HG03439 (cell line): ENCODE results near the gene FCGR3A.
A peak's percentile ranks its signal among the peaks of the same experiment; 100 is the strongest.
"Not testable (repeated sequence)": the region's sequence is repeated elsewhere in the genome, so short reads cannot be mapped to it uniquely, and the experiment has no call there.

Experiments
- ATAC-seq: cut with Tn5 transposase; IDR thresholded peaks from one replicate; pipeline ENCODE4 v1.9.1; 2021; ENCODE audit warnings: mild to moderate bottlenecking, moderate library complexity; ENCODE audit not compliant: unreplicated experiment

FCGR3A gene

GRCh38 chr1:161531986-161532643 lies 17.5 kb downstream of the FCGR3A start:
- no peak for ATAC-seq

DNA sequence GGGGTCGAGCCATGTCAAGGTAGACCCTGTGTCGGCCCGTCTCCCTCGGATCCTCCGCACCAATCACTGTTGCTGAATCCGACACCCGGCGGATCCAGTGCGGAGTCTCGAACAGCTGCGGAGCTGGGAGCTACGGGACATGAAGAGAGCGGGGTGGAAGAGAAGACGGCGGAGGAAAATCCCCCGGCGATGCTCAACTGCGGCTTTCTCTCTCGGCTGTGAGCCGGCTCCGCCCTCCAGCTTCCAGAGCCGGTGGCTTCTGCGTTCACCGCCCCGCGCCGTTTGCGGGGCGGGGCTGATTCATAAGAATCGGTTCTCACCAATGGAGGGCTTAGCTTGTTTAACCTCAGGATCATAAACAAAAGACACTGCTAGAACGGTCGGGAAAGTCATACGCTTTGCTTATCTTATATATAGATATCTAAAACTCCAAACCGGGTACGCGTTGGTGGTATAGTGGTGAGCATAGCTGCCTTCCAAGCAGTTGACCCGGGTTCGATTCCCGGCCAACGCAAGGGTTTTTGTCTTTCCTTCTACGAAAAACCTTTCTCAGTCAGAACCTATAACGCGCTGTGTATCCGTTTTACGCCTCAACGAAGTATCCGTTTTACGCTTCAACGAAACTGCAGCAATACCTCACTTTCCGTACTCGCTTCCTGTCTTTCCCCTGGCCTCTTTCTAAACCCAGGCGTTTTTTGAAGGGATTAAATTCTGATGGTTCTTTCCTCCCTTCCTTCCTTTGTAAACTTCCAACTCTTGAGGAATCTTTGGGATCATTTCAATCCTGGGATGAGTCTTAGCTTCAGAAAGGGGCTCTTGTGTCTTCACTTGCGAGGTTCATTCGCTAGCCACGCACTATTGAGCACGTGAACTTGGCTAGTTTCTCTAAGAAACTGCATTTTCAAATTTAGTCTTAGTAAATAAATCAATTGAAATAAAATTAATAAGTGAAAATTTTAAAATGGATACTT lies 18.7 kb downstream of the FCGR3A start:
- peak; percentile 76 for ATAC-seq

GRCh38 chr1:161530158-161530557 lies 19.5 kb downstream of the FCGR3A start:
- peak; percentile 41 for ATAC-seq

DNA sequence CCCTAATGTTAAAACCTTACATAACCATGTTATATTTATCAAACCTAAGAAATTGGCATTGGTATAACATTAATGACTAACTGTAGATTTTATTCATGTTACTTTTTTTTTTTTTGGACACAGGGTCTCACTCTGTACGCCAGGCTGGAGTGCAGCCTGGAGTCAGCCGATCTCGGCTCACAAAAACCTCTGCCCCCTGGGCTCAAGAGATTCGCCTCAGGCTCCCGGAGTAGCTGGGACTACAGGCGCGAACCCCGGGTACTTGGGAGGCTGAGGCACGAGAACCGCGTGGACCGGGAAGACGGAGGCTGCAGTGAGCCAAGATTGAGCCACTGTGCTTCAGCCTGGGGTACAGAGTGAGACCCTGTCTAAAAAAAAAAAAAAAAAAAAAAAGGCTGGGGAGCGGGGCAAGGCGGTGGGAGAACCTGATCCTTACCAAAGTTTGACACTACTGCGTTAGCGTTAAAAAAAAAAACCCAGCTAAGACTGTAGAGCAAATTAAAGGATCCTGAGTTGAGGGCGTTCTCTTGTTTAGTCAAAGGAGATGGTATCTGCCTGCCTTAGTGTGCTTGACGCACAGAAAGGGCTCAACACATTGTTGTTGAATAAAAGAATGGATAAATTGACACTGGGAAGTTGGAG lies 20.0 kb downstream of the FCGR3A start:
- not testable (repeated sequence) for ATAC-seq

GRCh38 chr1:161528550-161528949 lies 21.1 kb downstream of the FCGR3A start:
- not testable (repeated sequence) for ATAC-seq

- ATAC-seq, result not testable (repeated sequence)
Measured at GRCh38 chr1:161525918-161526317, 23.7 kb downstream of the FCGR3A start.

- ATAC-seq, result not testable (repeated sequence)
Measured at GRCh38 chr1:161525321-161525720, 24.3 kb downstream of the FCGR3A start.

DNA sequence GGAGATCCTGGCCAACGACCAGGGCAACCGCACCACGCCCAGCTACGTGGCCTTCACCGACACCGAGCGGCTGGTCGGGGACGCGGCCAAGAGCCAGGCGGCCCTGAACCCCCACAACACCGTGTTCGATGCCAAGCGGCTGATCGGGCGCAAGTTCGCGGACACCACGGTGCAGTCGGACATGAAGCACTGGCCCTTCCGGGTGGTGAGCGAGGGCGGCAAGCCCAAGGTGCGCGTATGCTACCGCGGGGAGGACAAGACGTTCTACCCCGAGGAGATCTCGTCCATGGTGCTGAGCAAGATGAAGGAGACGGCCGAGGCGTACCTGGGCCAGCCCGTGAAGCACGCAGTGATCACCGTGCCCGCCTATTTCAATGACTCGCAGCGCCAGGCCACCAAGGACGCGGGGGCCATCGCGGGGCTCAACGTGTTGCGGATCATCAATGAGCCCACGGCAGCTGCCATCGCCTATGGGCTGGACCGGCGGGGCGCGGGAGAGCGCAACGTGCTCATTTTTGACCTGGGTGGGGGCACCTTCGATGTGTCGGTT lies 24.8 kb downstream of the FCGR3A start:
- ATAC-seq, result peak; percentile 5

- peak; percentile 60 for ATAC-seq
Measured at GRCh38 chr1:161523817-161524741, 25.5 kb downstream of the FCGR3A start, which contains the start of gene HSPA6. Gene HSPA6 (plus strand): TSS chr1:161524540. CDS start chr1:161524659, 119 bp downstream.

DNA sequence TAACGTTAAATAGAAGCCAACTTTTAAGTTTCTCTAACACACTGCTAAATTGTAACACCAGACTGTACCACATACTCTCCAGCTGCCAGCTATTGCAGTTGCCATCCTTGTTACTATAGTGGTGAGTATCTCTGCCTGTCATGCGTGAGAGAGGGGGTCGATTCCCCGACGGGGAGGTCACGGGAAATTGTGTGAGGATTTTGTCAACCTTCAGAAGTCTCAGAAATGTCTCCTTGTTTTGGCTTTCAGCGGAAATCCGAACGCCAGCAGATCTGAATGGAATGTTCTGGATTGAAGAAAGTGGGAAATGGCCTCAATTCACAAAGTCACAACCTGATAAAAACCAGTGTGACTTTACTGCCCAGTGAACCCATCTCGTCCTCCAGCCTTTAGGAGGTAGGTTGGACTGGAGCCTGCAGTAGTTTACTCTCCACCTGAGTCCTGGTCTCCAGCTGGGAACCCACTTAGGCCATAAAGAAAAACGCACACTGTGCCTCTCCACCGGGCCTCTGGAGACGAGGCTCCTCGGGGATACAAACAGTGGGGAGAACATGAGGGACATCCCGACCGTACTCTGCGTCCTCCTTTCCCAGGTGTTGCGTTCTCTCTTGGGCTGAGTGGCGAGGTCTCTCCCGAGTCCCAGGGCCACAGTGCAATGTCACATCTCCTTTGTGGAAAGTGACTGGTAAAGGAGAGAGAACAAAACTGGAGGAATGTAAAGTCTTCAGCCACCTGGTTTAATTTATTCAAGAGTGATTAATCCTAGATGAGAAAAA lies 26.4 kb downstream of the FCGR3A start:
- ATAC-seq, result not testable (repeated sequence)

DNA sequence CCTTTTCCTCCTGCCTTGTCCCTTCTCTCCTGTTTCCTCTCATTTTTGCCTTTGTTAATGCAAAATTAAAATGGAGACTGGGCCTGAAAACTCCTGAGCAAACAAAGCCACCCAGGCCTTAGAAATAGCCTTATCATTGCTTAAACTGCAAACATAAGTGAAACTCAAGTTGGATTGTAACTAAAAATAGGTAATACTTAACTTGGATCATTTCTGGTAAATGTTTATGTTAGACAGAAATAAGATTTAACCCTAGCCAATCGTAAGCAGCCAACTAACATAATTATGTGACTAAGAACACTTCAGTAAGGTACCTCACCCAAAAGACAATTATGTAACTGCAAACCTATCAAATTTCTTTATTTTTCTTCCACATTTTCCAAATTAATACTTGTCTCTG lies 35.7 kb downstream of the FCGR3A start:
- not testable (repeated sequence) for ATAC-seq

- ATAC-seq, result not testable (repeated sequence)
Measured at GRCh38 chr1:161513448-161513780, 36.2 kb downstream of the FCGR3A start.

DNA sequence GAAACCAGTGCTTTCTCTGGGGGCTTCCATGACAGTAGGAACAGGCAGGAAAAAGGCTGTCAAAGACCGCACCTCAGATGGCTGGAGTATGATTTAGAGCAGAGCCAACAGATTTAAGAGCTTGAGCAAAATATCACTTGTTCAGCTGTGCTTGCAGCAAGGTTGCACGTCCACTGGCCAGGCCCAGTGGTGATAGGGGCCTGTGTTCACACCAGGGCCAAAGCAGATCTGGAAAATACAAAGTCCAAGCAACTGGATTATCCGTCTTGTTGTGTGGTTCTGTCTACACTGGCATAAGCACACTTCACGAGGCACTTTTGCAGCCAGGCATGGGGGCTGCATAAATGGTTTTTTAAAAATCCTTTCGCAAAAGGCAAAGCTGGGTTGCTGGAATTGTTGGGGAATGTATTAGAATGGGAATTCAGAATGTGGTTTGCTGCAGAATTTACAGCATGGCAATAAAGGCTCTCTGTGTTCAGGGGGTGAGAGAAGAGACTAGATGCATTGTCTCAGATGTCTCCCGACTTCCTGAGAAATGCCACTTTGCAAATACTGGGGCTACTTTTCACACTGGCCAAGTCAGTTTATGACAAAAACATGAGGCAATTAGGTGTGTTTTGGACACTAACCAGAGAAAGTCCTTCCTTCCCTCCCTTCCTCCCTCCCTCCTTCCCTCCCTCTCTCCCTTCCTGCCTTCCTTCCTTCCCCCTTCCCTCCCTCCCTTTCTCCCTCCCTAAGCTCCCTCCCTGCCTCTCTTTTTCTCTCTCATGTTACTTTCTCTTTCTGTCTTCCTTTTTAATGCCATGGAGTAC lies 36.8 kb downstream of the FCGR3A start:
- not testable (repeated sequence) for ATAC-seq

GRCh38 chr1:161511756-161512060 lies 37.9 kb downstream of the FCGR3A start:
- ATAC-seq, result no peak

DNA sequence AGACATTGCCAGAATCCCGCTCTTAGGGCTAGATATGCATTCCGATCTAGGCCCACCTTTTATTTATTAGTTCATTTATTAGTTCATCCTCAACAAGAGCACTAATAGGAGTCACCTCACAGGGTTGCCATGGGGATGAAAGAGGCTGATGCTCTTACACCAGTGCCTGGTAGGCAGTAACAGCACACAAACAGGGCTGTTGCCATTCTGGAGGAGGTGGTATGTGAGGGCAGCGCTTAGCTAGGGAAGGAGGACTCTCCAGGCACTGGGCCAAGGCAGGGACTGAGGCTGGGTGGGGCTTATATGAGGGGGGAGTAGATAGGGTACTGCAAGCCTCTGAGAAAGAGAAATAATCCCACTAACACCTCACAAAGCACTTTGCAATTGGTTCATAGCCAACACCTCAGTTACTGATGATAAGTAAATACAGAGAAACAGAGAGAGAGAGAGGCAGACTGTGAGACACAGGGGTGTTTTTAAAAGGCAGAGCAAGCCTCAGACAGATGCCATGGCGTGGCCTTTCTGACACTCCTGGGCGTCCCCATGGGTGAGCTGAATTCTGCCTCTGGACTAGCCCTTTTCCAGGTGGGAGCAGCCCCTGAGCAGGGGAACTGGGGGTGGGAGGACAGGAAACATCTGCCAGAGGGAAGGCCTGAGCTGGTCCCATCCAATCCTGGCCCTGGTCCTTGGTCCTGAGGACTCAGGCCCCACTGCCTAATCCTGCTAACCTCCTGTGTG lies 38.4 kb downstream of the FCGR3A start:
- ATAC-seq, result no peak

DNA sequence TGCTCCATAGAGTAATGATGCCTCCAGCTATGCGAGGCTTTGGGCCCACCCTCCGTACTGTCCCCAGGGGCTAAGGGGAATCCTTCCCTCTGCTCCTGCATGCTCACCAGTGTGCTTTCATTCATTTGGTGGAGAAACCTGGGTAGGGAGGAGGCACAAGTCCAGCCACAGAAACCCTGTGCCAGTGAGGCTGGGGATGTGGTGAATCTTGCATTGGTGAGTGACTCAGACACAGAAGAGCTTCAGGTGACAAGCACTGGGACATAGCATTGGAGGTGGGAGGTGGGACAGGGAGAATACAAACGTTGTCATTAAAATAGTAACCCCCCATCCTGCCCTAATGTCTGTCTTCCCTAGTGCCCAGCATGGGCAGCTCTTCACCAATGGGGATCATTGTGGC lies 39.1 kb downstream of the FCGR3A start:
- no peak for ATAC-seq

- ATAC-seq, result no peak
Measured at GRCh38 chr1:161506336-161507223, 43.0 kb downstream of the FCGR3A start.
